ENCODE results near the gene HOXA2.
A peak's percentile ranks its signal among the peaks of the same experiment; 100 is the strongest.

HOXA2 gene

DNA sequence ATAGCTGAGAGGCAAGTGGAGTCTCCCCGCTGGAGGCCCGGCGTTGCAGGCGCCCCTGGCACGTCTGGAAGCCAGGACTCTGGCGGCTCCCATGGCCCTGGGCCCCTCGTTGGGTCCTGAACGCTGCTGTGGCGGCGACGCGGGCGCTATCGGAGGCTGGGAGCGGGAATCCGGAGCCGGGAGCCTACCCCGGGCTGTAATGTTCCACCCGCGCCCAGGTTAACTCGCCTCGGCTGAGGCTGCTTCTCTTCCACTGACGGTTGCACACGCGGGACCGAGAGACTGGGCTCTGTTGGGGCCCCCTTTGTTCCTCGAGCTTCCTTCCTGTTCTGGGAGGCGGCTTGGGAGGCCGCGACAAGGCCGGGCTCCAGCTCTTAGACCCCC lies 42.3 kb upstream of the HOXA2 start:
- DNase-seq (ENCODE audit: low read depth): peak; percentile 27
- TF ChIP-seq, protein P1, sequence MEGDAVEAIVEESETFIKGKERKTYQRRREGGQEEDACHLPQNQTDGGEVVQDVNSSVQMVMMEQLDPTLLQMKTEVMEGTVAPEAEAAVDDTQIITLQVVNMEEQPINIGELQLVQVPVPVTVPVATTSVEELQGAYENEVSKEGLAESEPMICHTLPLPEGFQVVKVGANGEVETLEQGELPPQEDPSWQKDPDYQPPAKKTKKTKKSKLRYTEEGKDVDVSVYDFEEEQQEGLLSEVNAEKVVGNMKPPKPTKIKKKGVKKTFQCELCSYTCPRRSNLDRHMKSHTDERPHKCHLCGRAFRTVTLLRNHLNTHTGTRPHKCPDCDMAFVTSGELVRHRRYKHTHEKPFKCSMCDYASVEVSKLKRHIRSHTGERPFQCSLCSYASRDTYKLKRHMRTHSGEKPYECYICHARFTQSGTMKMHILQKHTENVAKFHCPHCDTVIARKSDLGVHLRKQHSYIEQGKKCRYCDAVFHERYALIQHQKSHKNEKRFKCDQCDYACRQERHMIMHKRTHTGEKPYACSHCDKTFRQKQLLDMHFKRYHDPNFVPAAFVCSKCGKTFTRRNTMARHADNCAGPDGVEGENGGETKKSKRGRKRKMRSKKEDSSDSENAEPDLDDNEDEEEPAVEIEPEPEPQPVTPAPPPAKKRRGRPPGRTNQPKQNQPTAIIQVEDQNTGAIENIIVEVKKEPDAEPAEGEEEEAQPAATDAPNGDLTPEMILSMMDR (conservative IDR thresholded peaks at IDR 0.05; ENCODE audit: control insufficient read depth, insufficient read depth, low read depth, low read length): no peak
- peak overlapping the region; percentile 12 for H3K4me3 ChIP-seq (ENCODE audit: control insufficient read depth, low read depth, low read length)

DNA sequence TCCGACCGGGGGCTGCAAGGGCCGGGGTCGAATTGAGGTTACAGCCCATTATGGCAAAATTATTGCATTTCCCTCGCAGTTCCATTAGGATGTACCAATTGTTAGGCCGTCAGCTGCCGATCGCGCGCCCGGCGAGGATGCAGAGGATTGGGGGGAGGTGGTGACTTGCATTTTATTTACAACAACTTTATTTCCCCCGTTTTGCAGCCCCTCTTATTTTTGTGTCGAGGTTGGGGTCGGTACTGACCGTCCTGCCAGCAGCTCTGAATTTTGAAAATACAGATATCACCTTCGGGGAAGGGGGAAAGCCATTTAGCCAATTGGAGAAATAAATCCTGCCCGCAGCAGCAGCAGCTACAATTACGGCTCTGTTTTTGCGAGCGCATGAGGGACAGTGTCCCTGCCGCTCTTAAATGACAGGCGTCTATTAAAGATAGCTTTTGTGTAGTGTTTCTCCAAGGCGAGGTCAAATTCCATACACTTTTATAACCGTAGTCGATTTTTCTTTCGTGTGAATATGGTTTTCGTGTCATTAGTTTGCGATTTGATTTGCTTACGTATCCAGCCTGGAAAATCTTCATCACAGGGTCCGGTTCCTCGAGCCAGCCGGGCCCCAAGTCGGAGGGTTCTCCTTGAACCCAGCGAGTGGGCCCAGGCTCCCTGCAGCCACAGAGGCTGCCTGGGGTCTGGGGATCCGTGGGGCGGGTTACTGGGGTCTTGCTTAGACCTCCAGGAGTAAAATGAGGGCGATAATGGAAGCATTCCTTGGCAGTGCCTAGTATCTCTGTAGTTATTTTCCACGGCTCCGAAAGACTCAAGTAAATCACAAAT lies 41.7 kb upstream of the HOXA2 start:
- TF ChIP-seq, protein P1 (conservative IDR thresholded peaks at IDR 0.05; ENCODE audit: control insufficient read depth, insufficient read depth, low read depth, low read length): no peak
- peak overlapping the region; percentile 30 for H3K4me3 ChIP-seq (ENCODE audit: control insufficient read depth, low read depth, low read length)

DNA sequence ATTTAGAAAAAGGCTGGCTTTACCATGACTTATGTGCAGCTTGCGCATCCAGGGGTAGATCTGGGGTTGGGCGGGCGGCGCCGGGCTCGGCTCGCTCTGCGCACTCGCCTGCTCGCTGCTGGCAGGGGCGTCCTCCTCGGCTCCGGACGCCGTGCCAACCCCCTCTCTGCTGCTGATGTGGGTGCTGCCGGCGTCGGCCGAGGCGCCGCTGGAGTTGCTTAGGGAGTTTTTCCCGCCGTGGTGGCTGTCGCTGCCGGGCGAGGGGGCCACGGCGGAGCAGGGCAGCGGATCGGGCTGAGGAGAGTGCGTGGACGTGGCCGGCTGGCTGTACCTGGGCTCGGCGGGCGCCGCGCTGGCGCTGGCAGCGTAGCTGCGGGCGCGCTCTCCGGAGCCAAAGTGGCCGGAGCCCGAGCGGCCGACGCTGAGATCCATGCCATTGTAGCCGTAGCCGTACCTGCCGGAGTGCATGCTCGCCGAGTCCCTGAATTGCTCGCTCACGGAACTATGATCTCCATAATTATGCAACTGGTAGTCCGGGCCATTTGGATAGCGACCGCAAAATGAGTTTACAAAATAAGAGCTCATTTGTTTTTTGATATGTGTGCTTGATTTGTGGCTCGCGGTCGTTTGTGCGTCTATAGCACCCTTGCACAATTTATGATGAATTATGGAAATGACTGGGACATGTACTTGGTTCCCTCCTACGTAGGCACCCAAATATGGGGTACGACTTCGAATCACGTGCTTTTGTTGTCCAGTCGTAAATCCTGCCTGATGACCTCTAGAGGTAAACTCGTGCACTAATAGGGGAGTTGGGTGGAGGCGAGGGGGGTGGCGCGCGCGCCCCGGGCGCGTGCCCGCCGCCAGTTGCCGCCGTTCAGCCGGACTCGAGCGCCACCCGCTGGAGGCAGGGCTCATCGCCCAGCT lies 40.8 kb upstream of the HOXA2 start, which contains the start of gene HOXA5:
Gene HOXA5 (minus strand): TSS at position 659 of the 927 bp plus-strand sequence. CDS start 74 bp downstream, at position 585.
- TF ChIP-seq, protein P1 (conservative IDR thresholded peaks at IDR 0.05; ENCODE audit: control insufficient read depth, insufficient read depth, low read depth, low read length): peak; percentile 50
- DNase-seq (ENCODE audit: low read depth): peak; percentile 100
- H3K4me3 ChIP-seq (ENCODE audit: control insufficient read depth, low read depth, low read length): peak within 1 kb of the TSS; percentile 75

More for the DNA sequence above, 41.7 kb upstream of the HOXA2 start:
- peak; percentile 58 for DNase-seq (ENCODE audit: low read depth)

DNA sequence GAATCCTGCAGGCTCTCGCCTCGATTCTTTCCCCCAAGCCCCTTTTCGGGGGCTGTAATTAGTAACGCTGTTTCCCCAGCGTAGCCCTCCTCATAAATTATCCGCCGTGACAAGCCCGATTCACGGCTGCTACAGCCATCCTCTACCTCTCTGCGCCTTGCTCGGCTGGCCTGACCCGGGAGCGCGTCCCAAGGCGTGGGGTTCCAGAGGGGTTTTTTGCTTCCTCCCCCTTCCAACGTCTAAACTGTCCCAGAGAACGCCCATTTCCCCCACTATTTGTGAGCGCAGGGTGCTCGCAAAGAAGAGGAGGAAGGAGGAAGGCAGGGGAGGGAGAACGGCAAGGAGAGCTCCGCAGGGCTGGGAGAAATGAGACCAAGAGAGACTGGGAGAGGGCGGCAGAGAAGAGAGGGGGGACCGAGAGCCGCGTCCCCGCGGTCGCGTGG lies 40.1 kb upstream of the HOXA2 start:
- TF ChIP-seq, protein P1 (conservative IDR thresholded peaks at IDR 0.05; ENCODE audit: control insufficient read depth, insufficient read depth, low read depth, low read length): no peak
- H3K4me3 ChIP-seq (ENCODE audit: control insufficient read depth, low read depth, low read length): peak overlapping the region; percentile 75
- DNase-seq (ENCODE audit: low read depth): no peak

DNA sequence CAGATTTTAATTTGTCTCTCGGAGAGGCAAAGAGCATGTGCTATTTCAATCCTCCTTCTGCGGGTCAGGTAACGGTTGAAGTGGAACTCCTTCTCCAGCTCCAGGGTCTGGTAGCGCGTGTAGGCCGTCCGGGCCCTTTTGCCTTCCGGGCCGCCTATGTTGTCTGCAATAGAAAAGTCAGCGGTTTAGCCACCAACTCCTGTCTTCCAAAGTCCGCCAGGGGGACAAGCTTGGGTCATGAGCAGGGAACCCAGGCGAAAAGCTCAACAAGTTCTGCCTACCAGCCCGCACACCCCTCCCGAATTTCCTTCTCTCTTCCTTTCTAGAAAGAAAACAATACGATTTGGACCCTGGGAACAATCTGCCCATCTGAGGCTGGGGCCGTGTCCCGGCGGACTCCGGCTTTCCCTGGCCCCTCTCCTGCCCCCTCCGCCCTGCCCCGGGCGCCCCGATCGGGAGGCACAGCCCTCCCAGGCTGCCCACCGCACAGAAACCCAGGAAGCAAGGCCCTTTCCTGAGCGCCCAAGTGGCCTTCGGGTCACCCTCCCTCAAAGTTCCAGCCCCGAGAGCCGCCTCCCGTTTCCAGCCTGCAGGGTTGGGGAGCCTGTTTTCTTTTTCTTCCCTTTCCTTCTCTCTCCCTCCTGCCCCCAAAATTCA lies 39.6 kb upstream of the HOXA2 start:
- DNase-seq (ENCODE audit: low read depth): peak; percentile 71
- TF ChIP-seq, protein P1 (conservative IDR thresholded peaks at IDR 0.05; ENCODE audit: control insufficient read depth, insufficient read depth, low read depth, low read length): peak; percentile 28
- peak overlapping the region; percentile 75 for H3K4me3 ChIP-seq (ENCODE audit: control insufficient read depth, low read depth, low read length)

Data from fibroblast of mammary gland (primary cell).